ENCODE measurements around the gene MAP1S. TPM values are rescaled to one million over a fixed set of nuclear protein-coding genes. Genes with fewer than 3 reads are reported as not detected.

The MAP1S gene
- polyA plus RNA-seq, 1 donor from 2014 or later = 5.8 TPM

- no peak overlapping the region for H2AFZ ChIP-seq (ENCODE audit: low read depth, low read length)
- peaks cover 10% of the 10 kb centered on the region for H3K36me3 ChIP-seq (ENCODE audit: insufficient read depth, low read length)
- H3K27ac ChIP-seq (ENCODE audit: low read length) = no peak overlapping the region
- H3K27me3 ChIP-seq (ENCODE audit: insufficient read depth, low read depth, low read length) = no peaks in the 10 kb centered on the region
- peaks cover 4% of the 10 kb centered on the region for H4K20me1 ChIP-seq (ENCODE audit: insufficient read depth)
- H3K9me2 ChIP-seq (ENCODE audit: insufficient read depth, low read length) = no peaks in the 10 kb centered on the region
- H3F3A ChIP-seq (ENCODE audit: insufficient read depth, low read length, poor library complexity, severe bottlenecking) = no peaks in the 10 kb centered on the region
- no peak overlapping the region for H3K4me3 ChIP-seq (ENCODE audit: low read length)
- no peak overlapping the region for H3K9ac ChIP-seq (ENCODE audit: low read length)
- no peak for TF ChIP-seq EP300 (conservative IDR thresholded peaks at IDR 0.05; ENCODE audit: poor library complexity, severe bottlenecking)
- no peak for TF ChIP-seq RAD21 (conservative IDR thresholded peaks at IDR 0.05)
- no peak for TF ChIP-seq REST (IDR thresholded peaks at IDR 0.05; ENCODE audit: borderline replicate concordance)
- H3K9me3 ChIP-seq (ENCODE audit: low read length) = no peaks in the 10 kb centered on the region
- H3K4me2 ChIP-seq (ENCODE audit: low read length) = no peak overlapping the region
- H3K79me2 ChIP-seq (replicated peaks; ENCODE audit: insufficient read depth, low read length) = peaks cover 3% of the 10 kb centered on the region
Measured at GRCh38 chr19:17726136-17726741, 7.0 kb downstream of the MAP1S start.

- TF ChIP-seq EZH2 (IDR thresholded peaks at IDR 0.05; ENCODE audit: borderline replicate concordance, insufficient read depth, low read length, poor library complexity, severe bottlenecking) (no peak), TAF1 (IDR thresholded peaks at IDR 0.05; ENCODE audit: low read depth) (no peak), REST (IDR thresholded peaks at IDR 0.05; ENCODE audit: borderline replicate concordance) (no peak), SMC3 (conservative IDR thresholded peaks at IDR 0.05; ENCODE audit: poor library complexity) (no peak), MXI1 (conservative IDR thresholded peaks at IDR 0.05; ENCODE audit: poor library complexity, severe bottlenecking) (no peak), RAD21 (conservative IDR thresholded peaks at IDR 0.05) (no peak), CTCF (IDR thresholded peaks at IDR 0.05; ENCODE audit: poor library complexity, severe bottlenecking) (no peak), EP300 (conservative IDR thresholded peaks at IDR 0.05; ENCODE audit: poor library complexity, severe bottlenecking) (no peak), POLR2AphosphoS5 (IDR thresholded peaks at IDR 0.05) (no peak)
- Histone ChIP-seq H3K9me2 (ENCODE audit: insufficient read depth, low read length) (no peaks in the 10 kb centered on the region), H3K27ac (ENCODE audit: low read length) (no peak overlapping the region), H3K36me3 (ENCODE audit: insufficient read depth, low read length) (peaks cover 12% of the 10 kb centered on the region), H3K9ac (ENCODE audit: low read length) (no peak overlapping the region), H3K9me3 (ENCODE audit: low read length) (no peaks in the 10 kb centered on the region), H4K20me1 (ENCODE audit: insufficient read depth) (peaks cover 4% of the 10 kb centered on the region), H3K4me3 (ENCODE audit: low read length) (no peak overlapping the region), H3K27me3 (ENCODE audit: insufficient read depth, low read depth, low read length) (no peaks in the 10 kb centered on the region), H3K79me2 (replicated peaks; ENCODE audit: insufficient read depth, low read length) (peaks cover 11% of the 10 kb centered on the region), H3K4me2 (ENCODE audit: low read length) (no peak overlapping the region), H3F3A (ENCODE audit: insufficient read depth, low read length, poor library complexity, severe bottlenecking) (no peaks in the 10 kb centered on the region), H2AFZ (ENCODE audit: low read depth, low read length) (no peak overlapping the region)
Measured at GRCh38 chr19:17726964-17727773, 7.9 kb downstream of the MAP1S start.
